ENCODE measurements around the gene IL15RA.
A peak's percentile ranks its signal among the peaks of the same experiment; 100 is the strongest.
"Not testable (repeated sequence)": the region's sequence is repeated elsewhere in the genome, so short reads cannot be mapped to it uniquely, and the experiment has no call there.

IL15RA gene

GRCh38 chr10:5930272-5930671 is 47.1 kb downstream of the IL15RA start:
- DNase-seq, result no peak

- DNase-seq, result no peak
Measured at GRCh38 chr10:5929442-5929841, 47.9 kb downstream of the IL15RA start.

GRCh38 chr10:5927306-5927705 is 50.0 kb downstream of the IL15RA start:
- DNase-seq, result peak in 1 of 56 donors; percentile 15

- no peak for DNase-seq
Measured at GRCh38 chr10:5924889-5925288, 52.5 kb downstream of the IL15RA start.

GRCh38 chr10:5921746-5922145 is 55.6 kb downstream of the IL15RA start:
- DNase-seq, result no peak

- DNase-seq, result no peak
Measured at GRCh38 chr10:5919568-5919967, 57.8 kb downstream of the IL15RA start.

- DNase-seq, result no peak
Measured at GRCh38 chr10:5918763-5919162, 58.6 kb downstream of the IL15RA start.

- no peak for DNase-seq
Measured at GRCh38 chr10:5917305-5917704, 60.0 kb downstream of the IL15RA start.

- no peak for DNase-seq
Measured at GRCh38 chr10:5915451-5915850, 61.9 kb downstream of the IL15RA start.

- no peak for DNase-seq
Measured at GRCh38 chr10:5913736-5914135, 63.6 kb downstream of the IL15RA start.

GRCh38 chr10:5911670-5912069 is 65.7 kb downstream of the IL15RA start:
- DNase-seq, result peak in 9 of 56 donors; percentile 4 to 33 (median 15)

- no peak for DNase-seq
Measured at GRCh38 chr10:5910323-5911100, 66.8 kb downstream of the IL15RA start.

- DNase-seq, result not testable (repeated sequence)
Measured at GRCh38 chr10:5908676-5909075, 68.7 kb downstream of the IL15RA start.

- DNase-seq, result no peak
Measured at GRCh38 chr10:5906651-5907050, 70.7 kb downstream of the IL15RA start.

GRCh38 chr10:5905854-5906507 is 71.4 kb downstream of the IL15RA start:
- no peak for DNase-seq

- no peak for DNase-seq
Measured at GRCh38 chr10:5904227-5904626, 73.1 kb downstream of the IL15RA start.

- DNase-seq, result no peak
Measured at GRCh38 chr10:5903563-5903962, 73.8 kb downstream of the IL15RA start.

- no peak for DNase-seq
Measured at GRCh38 chr10:5902511-5903274, 74.7 kb downstream of the IL15RA start.
